Activated CD4-positive, alpha-beta T cell treated with anti-CD3 and anti-CD28 coated beads for 1 hour (primary cell): ENCODE measurements around the gene CEP78.

ENCODE experiments used
- DNase-seq: peaks from one replicate; pipeline ENCODE4 v3.0.0-alpha.2; 2020

The CEP78 gene

DNA sequence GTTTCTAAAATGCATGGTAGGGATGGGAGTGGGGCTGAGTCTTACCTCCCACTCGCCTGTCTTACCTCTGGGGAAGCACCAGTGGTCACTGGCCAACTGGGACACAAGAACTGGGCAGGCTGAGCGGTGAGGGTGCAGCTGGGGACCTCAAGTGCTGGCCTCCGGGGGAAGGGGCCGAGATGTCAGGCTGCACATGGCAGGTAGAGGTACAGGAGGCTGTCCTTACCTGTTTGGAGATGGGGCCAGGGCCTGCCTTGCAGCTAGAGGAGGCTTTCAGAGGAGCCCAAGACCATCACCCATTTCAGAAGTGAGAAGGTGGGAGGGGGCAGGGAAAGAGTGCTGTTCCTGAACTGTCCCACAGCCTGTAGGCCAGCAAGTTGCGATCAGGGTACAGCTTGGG lies 75.2 kb downstream of the CEP78 start:
- no peak for DNase-seq

DNA sequence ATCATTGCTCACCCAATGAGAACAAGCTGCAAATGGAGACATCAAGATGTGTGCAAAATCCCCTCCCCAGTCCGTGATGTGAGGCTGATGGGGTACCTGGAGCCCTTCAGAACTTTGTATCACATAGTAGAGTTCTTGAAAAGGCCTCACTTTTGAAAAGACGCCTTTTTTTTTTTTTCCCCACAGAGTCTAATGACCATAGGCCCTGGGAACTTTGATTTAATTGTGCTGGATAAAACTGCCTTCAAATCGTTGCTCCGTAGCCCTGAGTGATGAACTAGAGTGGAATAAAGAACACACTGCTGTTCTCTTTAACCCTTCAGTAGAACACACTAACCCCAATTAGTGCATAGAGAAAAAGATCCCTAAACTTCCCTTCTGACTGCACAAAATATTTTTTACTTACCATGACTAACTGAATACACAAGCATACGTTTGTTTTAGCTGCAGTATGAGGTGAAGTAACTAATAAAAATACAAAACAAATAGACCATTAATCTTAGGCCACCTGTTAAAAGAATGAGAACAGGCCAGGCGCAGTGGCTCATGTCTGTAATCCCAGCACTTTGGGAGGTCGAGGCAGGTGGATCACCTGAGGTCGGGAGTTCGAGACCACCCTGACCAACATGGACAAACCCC lies 76.1 kb downstream of the CEP78 start:
- DNase-seq = no peak

DNA sequence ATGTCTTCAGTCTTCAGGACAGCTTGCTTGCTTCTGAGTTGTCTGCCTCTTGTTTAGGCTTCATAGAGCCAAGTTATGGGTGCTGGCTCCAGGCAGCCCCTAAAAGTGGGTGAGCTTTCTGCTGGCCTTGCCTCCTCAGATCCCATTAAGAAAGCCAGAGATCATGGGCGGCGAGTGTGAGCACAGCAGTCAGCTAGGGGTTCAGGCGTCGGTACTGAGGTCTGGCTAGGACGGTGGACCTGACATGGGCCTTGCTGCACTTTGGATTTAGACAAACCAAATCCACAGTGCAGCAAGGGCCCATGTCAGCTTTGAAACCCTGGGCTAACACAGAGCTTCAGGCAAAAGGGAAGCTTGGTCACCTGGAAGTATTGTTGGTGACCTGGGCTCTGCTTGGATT lies 78.7 kb downstream of the CEP78 start:
- DNase-seq = no peak

DNA sequence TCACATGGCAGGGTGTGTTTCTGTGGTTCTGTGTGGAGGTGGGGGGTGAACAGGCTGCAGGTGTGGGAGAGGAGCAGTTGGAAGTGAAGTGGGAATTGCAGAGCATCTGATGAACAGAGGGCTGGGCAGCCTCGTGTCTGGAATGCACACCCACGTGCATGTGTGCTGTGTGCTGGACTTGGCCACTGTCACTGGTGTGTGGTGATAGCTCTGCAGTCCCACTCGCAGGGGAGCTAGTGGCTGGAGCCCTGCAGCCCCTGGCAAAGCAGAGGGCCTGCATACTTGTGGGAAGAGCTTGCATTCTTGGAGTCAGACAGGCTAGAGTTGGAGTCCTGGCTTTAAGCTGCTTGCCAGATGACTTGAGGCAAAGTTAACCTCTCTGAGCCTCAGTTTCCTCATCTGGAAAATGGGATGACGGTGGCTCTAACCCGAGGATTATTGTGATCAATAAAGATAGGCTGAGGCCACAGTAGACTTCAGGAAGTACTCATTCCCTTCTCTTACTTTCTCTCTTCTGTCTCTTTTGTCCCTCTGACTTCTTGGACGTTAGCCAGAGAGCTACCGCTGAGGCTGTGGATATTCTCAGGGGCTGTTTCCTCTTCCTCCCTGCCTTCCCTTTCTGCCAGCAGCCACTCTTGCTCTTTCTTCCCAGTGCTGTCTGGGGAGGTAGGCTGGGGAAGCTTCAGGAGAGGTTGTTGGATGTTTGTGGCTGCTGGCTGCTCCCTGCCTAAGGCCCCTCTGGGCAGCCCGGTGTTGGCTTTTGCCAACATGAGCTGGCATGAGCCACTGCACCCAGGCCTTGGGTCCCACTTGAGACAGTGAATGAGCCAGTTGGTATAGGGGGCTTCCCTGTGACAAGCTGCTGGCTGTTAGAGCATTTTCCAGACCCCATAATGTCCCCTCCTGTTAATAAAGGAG lies 79.3 kb downstream of the CEP78 start:
- DNase-seq = no peak

DNA sequence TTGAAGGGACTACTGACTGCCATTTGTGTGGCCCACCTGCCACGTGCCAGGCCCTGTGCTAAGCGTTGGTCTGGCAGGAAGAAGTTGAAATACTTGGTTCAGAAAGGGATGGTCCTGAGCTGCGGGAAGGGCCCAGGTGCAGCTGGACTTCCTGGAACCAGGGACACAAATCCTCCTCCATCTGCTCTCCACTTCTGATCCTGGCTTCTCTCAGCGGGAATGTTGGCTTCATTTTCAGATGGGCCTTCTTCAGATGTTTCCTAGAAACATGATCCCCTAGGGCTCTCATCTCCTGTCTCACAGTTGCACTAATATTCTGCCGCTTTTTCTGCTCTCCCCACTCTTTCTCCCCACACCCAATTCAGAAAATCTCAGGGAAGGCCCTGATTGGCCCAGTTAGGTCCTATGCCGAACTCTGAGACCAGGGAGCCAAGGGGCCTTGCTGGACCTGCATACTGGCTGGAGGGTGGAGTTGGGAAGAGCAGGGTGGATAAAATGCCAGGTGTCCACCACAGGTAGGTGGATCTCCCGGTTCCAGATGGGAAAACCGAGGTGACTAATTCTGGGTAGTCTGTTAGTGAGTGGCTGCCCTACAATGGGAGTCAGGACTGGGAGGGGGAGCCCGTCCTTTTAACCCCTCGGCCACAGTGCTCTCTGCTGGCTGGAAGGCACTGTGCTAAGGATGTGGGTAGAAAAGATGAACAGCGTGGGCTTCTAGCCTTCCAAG lies 80.5 kb downstream of the CEP78 start:
- no peak for DNase-seq

DNA sequence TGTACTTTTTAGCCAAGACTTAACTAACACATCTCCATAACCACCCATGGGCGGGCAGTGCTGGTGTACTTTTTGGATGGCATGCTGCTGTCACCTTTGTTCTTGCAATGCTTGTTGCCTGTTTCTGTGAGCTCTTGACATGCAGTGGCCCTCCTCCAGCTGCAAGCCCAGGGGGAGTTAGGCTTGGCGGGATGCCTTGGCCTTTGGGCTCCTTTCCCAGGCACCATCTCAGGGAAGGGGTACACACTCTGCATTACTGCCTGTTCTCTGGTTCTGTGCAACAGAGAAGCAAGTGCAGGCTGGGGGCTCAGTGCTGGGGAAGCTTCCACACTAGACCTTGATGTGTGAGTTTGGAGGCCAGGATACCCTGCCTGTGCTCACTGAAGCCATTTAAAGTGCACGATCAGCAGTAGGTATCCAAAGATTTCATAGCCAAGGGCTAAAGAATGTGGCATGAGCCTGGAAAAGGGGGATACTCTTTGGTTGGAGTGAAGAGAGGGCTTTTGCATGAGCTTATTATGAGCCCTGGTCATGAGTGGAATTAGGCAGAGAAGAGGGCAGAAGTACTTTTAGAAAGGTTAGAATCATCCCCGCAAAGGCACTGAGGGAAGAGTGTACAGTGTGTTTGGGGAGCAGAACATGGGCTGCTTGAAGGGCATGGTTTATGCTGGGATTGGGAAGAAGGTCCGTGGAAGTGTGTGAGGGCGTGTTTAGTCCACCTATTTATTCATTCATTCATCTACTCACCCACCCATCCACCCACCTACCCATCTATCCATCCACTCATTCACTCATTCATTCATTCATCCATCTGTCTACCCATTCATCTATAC lies 83.5 kb downstream of the CEP78 start:
- no peak for DNase-seq

DNA sequence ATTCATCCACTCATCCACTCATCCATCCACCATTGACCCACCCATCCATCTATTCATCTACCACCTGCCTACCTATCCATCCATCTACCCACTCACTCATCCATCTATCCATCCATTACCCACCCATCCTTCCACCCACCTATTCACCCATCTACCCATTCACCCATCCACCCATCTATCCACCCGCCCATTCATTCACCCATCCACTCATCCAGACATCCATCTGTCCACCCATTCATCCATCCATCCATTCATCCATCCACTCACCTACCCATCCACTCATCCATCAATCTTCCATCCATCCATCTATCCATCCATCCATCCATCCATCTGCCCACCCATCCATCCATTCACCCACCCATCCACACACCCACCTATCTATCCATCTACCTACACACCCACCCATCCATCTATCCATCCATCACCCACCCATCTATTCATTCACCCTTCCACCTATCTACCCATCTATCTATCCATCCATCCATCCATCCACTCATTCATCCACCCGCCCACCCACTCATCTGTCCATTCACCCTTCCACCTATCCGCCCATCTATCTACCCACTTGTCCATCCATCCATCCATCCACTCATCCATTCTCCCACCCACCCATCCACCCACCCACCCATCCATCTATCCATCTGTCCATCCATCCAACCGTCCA lies 84.3 kb downstream of the CEP78 start:
- DNase-seq = no peak

DNA sequence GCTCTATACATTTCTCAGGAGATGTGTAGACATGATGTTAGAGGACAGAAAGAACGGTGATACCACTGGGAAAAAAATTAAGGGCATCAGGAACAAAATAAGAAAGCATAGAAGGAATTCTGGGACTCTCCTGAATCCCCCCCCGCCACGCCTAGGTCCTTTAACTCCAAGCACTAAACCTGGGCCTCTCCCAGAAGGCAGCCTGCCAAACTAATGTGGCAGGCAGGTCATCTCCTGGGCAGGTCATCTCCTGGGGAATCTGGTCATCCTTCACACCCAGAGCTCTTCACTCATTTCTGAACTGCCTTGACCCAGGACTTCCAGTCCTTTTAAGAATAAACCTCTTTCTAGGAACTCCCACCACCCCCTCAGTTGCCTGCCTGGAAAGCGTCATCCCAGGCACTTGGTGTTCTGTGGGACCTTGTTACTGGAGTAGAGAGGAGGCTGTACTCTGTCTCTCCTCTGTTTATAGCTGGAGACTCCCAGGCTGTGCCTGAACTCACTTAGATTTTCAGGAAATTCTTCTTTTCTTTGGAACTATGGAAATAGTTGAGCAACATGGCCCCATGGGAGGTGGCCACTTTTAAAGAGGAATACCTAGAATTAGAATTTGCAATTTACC lies 85.1 kb downstream of the CEP78 start:
- no peak for DNase-seq

DNA sequence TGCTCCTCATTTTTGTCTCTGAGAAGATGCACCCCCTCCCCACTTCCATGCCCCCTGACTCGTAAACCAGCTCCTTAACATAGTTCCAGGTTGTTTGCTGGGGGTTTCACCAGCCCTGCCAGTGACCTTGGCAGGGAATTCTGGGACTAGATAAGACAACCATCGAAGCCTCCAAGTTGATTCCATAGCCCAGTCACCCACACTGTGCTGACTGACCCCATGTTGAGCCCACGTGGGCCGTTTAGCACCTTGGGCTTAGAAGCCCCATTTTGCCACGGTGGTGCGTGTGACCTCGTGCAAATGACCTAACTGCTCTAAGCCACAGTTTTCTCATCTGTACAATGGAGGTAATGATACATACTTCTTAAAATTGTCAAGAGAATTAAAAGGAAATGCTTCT lies 85.6 kb downstream of the CEP78 start:
- DNase-seq = no peak

DNA sequence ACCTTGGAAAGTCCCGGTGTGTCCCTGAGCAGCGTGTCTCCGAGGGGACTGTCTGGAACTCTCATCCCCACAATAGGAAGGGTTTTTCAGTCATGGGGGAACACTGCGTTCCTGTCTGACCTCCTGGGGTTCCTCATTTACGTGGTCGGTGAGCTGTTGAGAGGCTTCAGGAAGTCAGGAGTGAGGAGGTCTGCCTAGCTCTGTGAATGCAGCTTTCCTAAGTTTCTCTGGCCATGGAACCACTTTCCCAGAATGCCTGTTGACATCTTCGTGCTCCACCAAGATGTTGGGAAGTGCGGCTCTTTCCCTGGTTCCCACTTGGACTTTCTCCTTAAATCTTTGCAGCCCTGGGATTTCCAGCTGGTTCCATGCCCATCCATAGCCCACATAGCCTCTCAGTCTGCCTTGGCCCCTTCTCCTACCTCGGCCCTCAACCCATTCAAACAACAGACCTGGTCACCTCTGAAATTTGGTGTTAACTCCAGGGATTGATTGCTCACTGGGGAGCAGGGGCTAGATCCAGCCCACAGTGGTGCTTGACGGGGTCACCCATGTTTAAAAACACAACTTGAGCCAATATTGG lies 88.3 kb downstream of the CEP78 start:
- no peak for DNase-seq

DNA sequence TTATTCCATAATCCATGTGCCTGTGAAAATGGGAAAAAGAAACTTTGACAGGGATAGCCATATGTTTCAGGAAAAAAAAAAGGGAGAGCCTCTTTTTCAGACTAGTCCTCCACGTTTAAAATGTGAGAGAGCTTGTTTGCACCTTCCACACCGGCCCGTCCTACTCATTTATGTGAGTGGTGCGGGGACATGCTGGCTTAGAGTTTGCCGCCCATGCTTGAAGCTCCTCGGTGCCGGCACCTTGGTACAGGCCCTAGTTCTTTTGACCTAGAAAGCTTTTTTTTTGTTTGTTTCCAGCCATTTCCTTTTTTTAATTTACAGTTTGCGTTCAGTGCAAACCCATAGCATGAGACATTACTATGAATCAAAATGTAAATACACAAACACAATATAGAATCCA lies 88.8 kb downstream of the CEP78 start:
- no peak for DNase-seq

DNA sequence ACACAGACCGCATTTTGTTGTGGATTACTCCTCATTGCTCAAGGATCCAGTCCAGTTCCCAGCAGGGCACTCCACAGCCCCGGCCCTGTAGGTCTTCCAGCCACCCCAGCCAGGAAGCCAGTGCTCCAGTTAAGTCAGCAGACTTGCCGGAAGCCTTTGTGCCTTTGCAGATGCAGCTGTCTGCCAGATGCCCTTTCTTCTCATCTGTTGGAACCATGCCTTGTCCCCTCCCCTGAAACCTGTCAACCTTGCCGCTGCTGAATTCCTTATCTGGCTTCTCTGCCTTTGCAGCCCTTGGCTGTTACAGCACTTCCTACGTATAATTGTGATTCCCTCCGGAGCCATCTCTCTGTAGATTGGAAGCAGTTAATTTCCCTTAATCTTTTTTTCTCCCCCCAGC lies 89.5 kb downstream of the CEP78 start:
- no peak for DNase-seq

DNA sequence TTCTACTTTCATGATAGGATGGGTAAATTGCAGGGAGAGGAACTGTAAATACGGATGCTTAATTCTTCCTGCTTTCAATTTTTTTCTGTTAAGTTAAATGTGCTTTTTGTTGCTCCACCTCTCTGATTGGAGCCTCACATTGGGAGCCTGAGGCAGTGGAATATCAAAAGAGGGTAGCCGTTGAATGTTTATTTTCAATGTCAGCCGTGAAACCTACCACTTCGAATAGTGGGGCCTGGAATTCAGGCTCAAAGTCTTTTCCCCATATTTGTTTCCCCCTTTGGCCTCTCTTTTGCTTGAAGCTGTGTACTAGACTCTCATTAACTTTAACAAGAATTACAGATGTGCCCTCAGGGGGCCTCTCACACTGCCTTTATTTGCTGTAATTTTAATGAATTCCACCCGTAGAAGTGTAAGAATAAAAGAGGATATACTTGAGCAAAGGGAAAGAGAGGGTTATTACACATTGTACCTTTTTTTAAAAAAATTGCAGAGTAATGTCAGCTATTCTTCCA lies 90.0 kb downstream of the CEP78 start:
- no peak for DNase-seq

DNA sequence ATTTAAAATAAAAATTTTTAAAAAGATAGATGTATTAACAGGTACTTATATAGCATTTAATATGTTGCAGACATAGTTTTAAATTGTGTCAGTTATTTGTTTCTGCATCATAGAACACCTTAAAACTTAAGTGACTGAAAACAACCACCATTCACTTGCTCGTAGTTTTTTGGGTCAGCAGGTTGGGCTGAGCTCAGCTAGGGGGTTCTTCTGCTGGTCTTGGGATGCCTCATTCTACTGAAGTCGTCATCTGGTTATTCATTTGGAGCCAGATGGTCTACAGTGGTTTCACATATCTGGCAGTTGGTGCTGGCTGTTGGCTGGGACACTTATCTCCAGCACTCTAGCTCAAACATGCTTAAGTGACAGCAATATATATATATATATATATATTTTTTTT lies 90.7 kb downstream of the CEP78 start:
- no peak for DNase-seq
